Esophagus muscularis mucosa (tissue), 3 donors: Measurements from ENCODE around the gene LUZP4.

Experiments
- POLR2AphosphoS5 ChIP-seq, 2 donors: sonication (generic); formaldehyde crosslinking; IDR thresholded peaks; one replicate each; pipeline ENCODE4 v1.6.1; 2017; ENCODE audit warnings: antibody characterized with exemption in 2 of 2
- TF ChIP-seq, protein P1 (sequence below), 3 experiments: fragments of 200-600 bp in 2 of 3; fragments of 450-650 bp in 1 of 3; sonication (generic) in 2 of 3; IDR thresholded peaks; one replicate each; pipeline ENCODE4 v1.5.1; 2017 to 2019; ENCODE audit warnings: antibody characterized with exemption in 3 of 3, mild to moderate bottlenecking in 2 of 3, moderate library complexity in 1 of 3

- TF ChIP-seq, protein P1, sequence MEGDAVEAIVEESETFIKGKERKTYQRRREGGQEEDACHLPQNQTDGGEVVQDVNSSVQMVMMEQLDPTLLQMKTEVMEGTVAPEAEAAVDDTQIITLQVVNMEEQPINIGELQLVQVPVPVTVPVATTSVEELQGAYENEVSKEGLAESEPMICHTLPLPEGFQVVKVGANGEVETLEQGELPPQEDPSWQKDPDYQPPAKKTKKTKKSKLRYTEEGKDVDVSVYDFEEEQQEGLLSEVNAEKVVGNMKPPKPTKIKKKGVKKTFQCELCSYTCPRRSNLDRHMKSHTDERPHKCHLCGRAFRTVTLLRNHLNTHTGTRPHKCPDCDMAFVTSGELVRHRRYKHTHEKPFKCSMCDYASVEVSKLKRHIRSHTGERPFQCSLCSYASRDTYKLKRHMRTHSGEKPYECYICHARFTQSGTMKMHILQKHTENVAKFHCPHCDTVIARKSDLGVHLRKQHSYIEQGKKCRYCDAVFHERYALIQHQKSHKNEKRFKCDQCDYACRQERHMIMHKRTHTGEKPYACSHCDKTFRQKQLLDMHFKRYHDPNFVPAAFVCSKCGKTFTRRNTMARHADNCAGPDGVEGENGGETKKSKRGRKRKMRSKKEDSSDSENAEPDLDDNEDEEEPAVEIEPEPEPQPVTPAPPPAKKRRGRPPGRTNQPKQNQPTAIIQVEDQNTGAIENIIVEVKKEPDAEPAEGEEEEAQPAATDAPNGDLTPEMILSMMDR (IDR thresholded peaks at IDR 0.05): no peak
- TF ChIP-seq POLR2AphosphoS5 (IDR thresholded peaks at IDR 0.05): no peak
Observed at GRCh38 chrX:115259238-115259875, 30.2 kb upstream of the LUZP4 start.
